Measurements from ENCODE around the gene SIPA1L3.

Gene SIPA1L3

GRCh38 chr19:38164526-38164925, 257.5 kb downstream of the SIPA1L3 start:
- DNase-seq = no peak

GRCh38 chr19:38165335-38165734, 258.3 kb downstream of the SIPA1L3 start:
- DNase-seq = no peak

- DNase-seq = no peak
Observed at GRCh38 chr19:38168637-38169036, 261.6 kb downstream of the SIPA1L3 start.

GRCh38 chr19:38170334-38170733, 263.3 kb downstream of the SIPA1L3 start:
- DNase-seq = no peak

- DNase-seq = no peak
Observed at GRCh38 chr19:38172001-38172400, 265.0 kb downstream of the SIPA1L3 start.

GRCh38 chr19:38173291-38174041, 266.5 kb downstream of the SIPA1L3 start:
- no peak for DNase-seq

GRCh38 chr19:38175422-38175821, 268.4 kb downstream of the SIPA1L3 start:
- DNase-seq = no peak

GRCh38 chr19:38180071-38180470, 273.1 kb downstream of the SIPA1L3 start:
- DNase-seq = no peak

- no peak for DNase-seq
Observed at GRCh38 chr19:38182536-38183210, 275.7 kb downstream of the SIPA1L3 start.

- no peak for DNase-seq
Observed at GRCh38 chr19:38183251-38183897, 276.4 kb downstream of the SIPA1L3 start.

- no peak for DNase-seq
Observed at GRCh38 chr19:38184815-38185214, 277.8 kb downstream of the SIPA1L3 start.

- peak; percentile 83 for DNase-seq
Observed at GRCh38 chr19:38185562-38185961, 278.6 kb downstream of the SIPA1L3 start.

- no peak for DNase-seq
Observed at GRCh38 chr19:38190061-38190460, 283.1 kb downstream of the SIPA1L3 start.

- no peak for DNase-seq
Observed at GRCh38 chr19:38190793-38191192, 283.8 kb downstream of the SIPA1L3 start.

GRCh38 chr19:38191747-38192146, 284.7 kb downstream of the SIPA1L3 start:
- no peak for DNase-seq

- DNase-seq = no peak
Observed at GRCh38 chr19:38193445-38193844, 286.4 kb downstream of the SIPA1L3 start.

- no peak for DNase-seq
Observed at GRCh38 chr19:38194061-38194701, 287.2 kb downstream of the SIPA1L3 start.

- no peak for DNase-seq
Observed at GRCh38 chr19:38195237-38195636, 288.2 kb downstream of the SIPA1L3 start.

GRCh38 chr19:38196245-38196837, 289.3 kb downstream of the SIPA1L3 start:
- no peak for DNase-seq

GRCh38 chr19:38196948-38197656, 290.1 kb downstream of the SIPA1L3 start:
- DNase-seq = no peak

- no peak for DNase-seq
Observed at GRCh38 chr19:38197937-38198704, 291.1 kb downstream of the SIPA1L3 start.

- DNase-seq = no peak
Observed at GRCh38 chr19:38199340-38199739, 292.3 kb downstream of the SIPA1L3 start.
